Small intestine (tissue), 7 donors: ENCODE measurements around the gene ANP32B. TPM values are rescaled to one million over a fixed set of nuclear protein-coding genes. Genes with fewer than 3 reads are reported as not detected.
A peak's percentile ranks its signal among the peaks of the same experiment; 100 is the strongest.
"Not testable (repeated sequence)": the region's sequence is repeated elsewhere in the genome, so short reads cannot be mapped to it uniquely, and the experiment has no call there.

Experiments used
- DNase-seq, 2 donors: peaks; one replicate each; pipeline versions ENCODE4 v3.0.0 to v3.0.0-alpha.2; 2013
- FAIRE-seq: peaks from 2 replicates; lab custom pipeline; 2012; peaks lifted over from hg19 to GRCh38; lab: Jason Lieb, UNC
- H3K27ac ChIP-seq, 3 donors: one replicate each; pipeline ENCODE4 v1.5.1; 2013; ENCODE audit warnings: low read length in 2 of 3, mild to moderate bottlenecking in 2 of 3, control low read depth in 1 of 3, inconsistent platforms in 1 of 3, low read depth in 1 of 3, moderate library complexity in 1 of 3
- H3K27me3 ChIP-seq, 3 donors: one replicate each; pipeline ENCODE4 v1.6.1; 2013; ENCODE audit warnings: low read length in 3 of 3, inconsistent platforms in 1 of 3; ENCODE audit not compliant: control insufficient read depth in 3 of 3, insufficient read depth in 3 of 3
- H3K36me3 ChIP-seq, 3 donors: one replicate each; pipeline ENCODE4 v1.6.1; 2013; ENCODE audit warnings: low read length in 3 of 3, inconsistent platforms in 1 of 3, low read depth in 1 of 3, mild to moderate bottlenecking in 1 of 3, moderate library complexity in 1 of 3; ENCODE audit not compliant: control insufficient read depth in 3 of 3, insufficient read depth in 2 of 3
- H3K4me1 ChIP-seq, 3 donors: one replicate each; pipeline ENCODE4 v1.6.1; 2013; ENCODE audit warnings: low read length in 2 of 3, inconsistent platforms in 1 of 3, low read depth in 1 of 3, mild to moderate bottlenecking in 1 of 3, moderate library complexity in 1 of 3; ENCODE audit not compliant: control insufficient read depth in 3 of 3, insufficient read depth in 2 of 3
- H3K4me3 ChIP-seq, 3 donors: one replicate each; pipeline ENCODE4 v1.5.1; 2013; ENCODE audit warnings: low read length in 3 of 3, control low read depth in 1 of 3, inconsistent platforms in 1 of 3, low read depth in 1 of 3, mild to moderate bottlenecking in 1 of 3, moderate library complexity in 1 of 3
- H3K9me3 ChIP-seq, 2 donors: one replicate each; pipeline ENCODE4 v1.6.1; 2013; ENCODE audit warnings: low read depth in 1 of 2, low read length in 1 of 2; ENCODE audit not compliant: control insufficient read depth in 2 of 2, insufficient read depth in 1 of 2
- WGBS, 3 donors: extraction: QIAGEN DNeasy Blood & Tissue Kit; methylation state at CpG; one replicate each; pipeline ENCODE4 v1.1.7; 2013; 5-methylcytosine and 5-hydroxymethylcytosine counted together
- polyA plus RNA-seq, 4 donors: library from polyadenylated mRNA; stranded (reverse) in 3 of 4; unstranded in 1 of 4; fragments of 200-250 nt in 3 of 4; fragments of 120-200 nt in 1 of 4; gene quantifications; one replicate each; pipeline versions ENCODE4 v1.2.1 to v1.2.3, GENCODE V29; 2013
- donor health status: healthy with polysubstance abuse.
- donor health status: control.
- donor health status: control.
- donor health status: Bipolar disorder and iron deficiency.
- donor health status: healthy.

ANP32B gene
- polyA plus RNA-seq, 4 donors, result 106 to 263 (median 182) TPM

DNA sequence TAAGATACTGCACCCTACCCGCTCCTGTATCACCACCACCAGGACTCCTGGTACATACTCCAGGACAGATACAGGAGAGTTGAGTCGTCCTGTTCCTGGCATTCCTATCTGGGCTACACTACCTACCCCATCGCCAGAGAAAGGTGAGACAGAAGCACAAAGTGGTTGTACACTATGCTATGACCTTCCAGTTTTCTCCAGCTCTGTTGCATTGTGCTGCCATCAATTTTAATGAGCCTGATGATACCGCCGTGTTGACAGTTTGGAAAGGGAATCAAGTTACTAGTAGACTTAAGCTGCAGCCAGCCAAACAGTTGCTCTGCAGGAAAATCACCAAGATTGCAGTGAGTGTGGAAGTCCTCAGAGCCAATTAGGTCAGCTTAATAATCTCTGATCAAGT lies 35.2 kb downstream of the ANP32B start:
- peaks cover 0 to 19% (median 0%) of the 10 kb centered on the region in 3 donors for H3K4me1 ChIP-seq
- peaks cover 1 to 47% (median 16%) of the 10 kb centered on the region in 3 donors for H3K36me3 ChIP-seq
- H3K27ac ChIP-seq, result no peak overlapping the region
- no peaks in the 10 kb centered on the region for H3K9me3 ChIP-seq
- FAIRE-seq, result no peak
- WGBS, 3 donors, result 77 to 82% (median 82%) methylated on average over 5 of the region's 5 CpGs
- no peak for DNase-seq
- no peaks in the 10 kb centered on the region for H3K27me3 ChIP-seq
- H3K4me3 ChIP-seq, result no peak overlapping the region

- Histone ChIP-seq H3K27me3 (no peaks in the 10 kb centered on the region), H3K36me3 (peaks cover 1 to 39% (median 16%) of the 10 kb centered on the region in 3 donors), H3K27ac (peak overlapping the region in 2 of 3 donors; percentile 66 to 71), H3K9me3 (no peaks in the 10 kb centered on the region), H3K4me3 (no peak overlapping the region), H3K4me1 (peaks cover 0 to 19% (median 0%) of the 10 kb centered on the region in 3 donors)
- DNase-seq, result no peak
- no peak for FAIRE-seq
- WGBS, 3 donors, result 82 to 87% (median 86%) methylated on average over 4 of the region's 4 CpGs
Measured at GRCh38 chr9:98019098-98019497, 36.0 kb downstream of the ANP32B start.

DNA sequence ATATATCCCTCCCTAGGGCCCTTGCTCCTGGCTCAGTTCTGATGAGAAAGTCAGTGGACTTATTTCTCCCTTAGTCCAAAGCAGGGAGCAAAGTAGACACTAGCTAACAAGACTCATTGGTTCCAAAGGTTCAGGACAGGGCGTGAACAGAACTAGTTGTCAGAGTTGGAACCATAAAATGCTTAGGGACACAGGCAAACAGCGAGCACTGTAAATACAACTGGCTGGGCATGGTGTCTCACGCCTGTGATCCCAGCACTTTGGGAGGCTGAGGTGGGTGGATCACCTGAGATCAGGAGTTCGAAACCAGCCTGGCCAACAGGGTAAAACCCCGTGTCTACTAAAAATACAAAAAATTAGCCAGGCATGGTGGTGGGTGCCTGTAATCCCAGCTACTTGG lies 36.7 kb downstream of the ANP32B start:
- Histone ChIP-seq H3K27ac (peak overlapping the region; percentile 3 to 71 (median 66)), H3K4me1 (peaks cover 0 to 19% (median 0%) of the 10 kb centered on the region in 3 donors), H3K36me3 (peaks cover 1 to 33% (median 16%) of the 10 kb centered on the region in 3 donors)
- not testable (repeated sequence) for H3K4me3 ChIP-seq, H3K27me3 ChIP-seq, FAIRE-seq, H3K9me3 ChIP-seq
- DNase-seq, result peak; percentile 85 to 98
- WGBS, 3 donors, result 26 to 65% (median 48%) methylated on average over 5 of the region's 5 CpGs

GRCh38 chr9:98020476-98021145 lies 37.5 kb downstream of the ANP32B start:
- peaks cover 0 to 19% (median 0%) of the 10 kb centered on the region in 3 donors for H3K4me1 ChIP-seq
- H3K4me3 ChIP-seq, result no peak overlapping the region
- DNase-seq (no peak), FAIRE-seq (no peak)
- peak overlapping the region in 1 of 3 donors; percentile 55 for H3K27ac ChIP-seq
- H3K27me3 ChIP-seq, result no peaks in the 10 kb centered on the region
- peaks cover 1 to 33% (median 16%) of the 10 kb centered on the region in 3 donors for H3K36me3 ChIP-seq
- no peaks in the 10 kb centered on the region for H3K9me3 ChIP-seq
- WGBS, 3 donors, result 93 to 98% (median 96%) methylated on average over 8 of the region's 8 CpGs

GRCh38 chr9:98021306-98022040 lies 38.3 kb downstream of the ANP32B start:
- Histone ChIP-seq H3K36me3 (peaks cover 1 to 29% (median 14%) of the 10 kb centered on the region in 3 donors), H3K27me3 (no peaks in the 10 kb centered on the region), H3K27ac (no peak overlapping the region), H3K4me3 (no peak overlapping the region), H3K9me3 (no peaks in the 10 kb centered on the region), H3K4me1 (peaks cover 0 to 19% (median 0%) of the 10 kb centered on the region in 3 donors)
- DNase-seq (no peak), FAIRE-seq (no peak)
- WGBS, 3 donors, result 85 to 88% (median 85%) methylated on average over 8 of the region's 8 CpGs

DNA sequence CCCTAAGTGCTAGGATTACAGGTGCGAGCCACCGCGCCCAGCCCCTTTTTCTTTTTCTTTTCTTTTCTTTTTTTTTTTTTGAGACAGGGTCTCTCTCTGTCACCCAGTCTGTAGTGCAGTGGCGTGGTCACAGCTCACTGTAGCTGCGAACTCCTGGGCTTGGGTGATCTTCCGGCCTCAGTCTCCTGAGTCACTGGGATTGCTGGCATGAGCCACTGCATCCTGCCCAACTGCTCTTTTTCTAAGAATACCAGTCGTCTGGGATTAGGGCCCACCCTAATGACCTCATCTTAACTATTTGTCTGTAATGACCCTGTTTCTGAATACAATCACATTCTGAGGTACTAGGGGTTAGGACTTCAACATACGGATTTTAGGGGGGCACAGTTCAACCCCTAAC lies 39.3 kb downstream of the ANP32B start:
- Histone ChIP-seq H3K9me3 (no peaks in the 10 kb centered on the region), H3K4me1 (peaks cover 0 to 19% (median 0%) of the 10 kb centered on the region in 3 donors), H3K27me3 (no peaks in the 10 kb centered on the region), H3K27ac (no peak overlapping the region), H3K36me3 (peaks cover 0 to 29% (median 12%) of the 10 kb centered on the region in 3 donors), H3K4me3 (no peak overlapping the region)
- no peak for FAIRE-seq
- 84 to 88% (median 88%) methylated on average over 8 of the region's 8 CpGs for WGBS, 3 donors
- DNase-seq, result no peak

- DNase-seq (no peak), FAIRE-seq (no peak)
- Histone ChIP-seq H3K27me3 (no peaks in the 10 kb centered on the region), H3K4me3 (no peak overlapping the region), H3K27ac (no peak overlapping the region), H3K4me1 (peaks cover 0 to 7% (median 0%) of the 10 kb centered on the region in 3 donors), H3K9me3 (no peaks in the 10 kb centered on the region), H3K36me3 (peaks cover 0 to 17% (median 7%) of the 10 kb centered on the region in 3 donors)
- 96 to 100% (median 97%) methylated on average over 1 of the region's 1 CpG for WGBS, 3 donors
Measured at GRCh38 chr9:98024702-98025101, 41.6 kb downstream of the ANP32B start.

GRCh38 chr9:98031169-98031568 lies 48.0 kb downstream of the ANP32B start:
- DNase-seq (no peak), FAIRE-seq (no peak)
- Histone ChIP-seq H3K9me3 (no peaks in the 10 kb centered on the region), H3K27me3 (no peaks in the 10 kb centered on the region), H3K36me3 (no peaks in the 10 kb centered on the region), H3K4me3 (no peak overlapping the region), H3K27ac (no peak overlapping the region), H3K4me1 (peaks cover 0 to 2% (median 0%) of the 10 kb centered on the region in 3 donors)
